Stimulated activated CD8-positive, alpha-beta memory T cell treated with anti-CD3 and anti-CD28 coated beads, Interleukin-4, amount 100 ng/mL, for 4 hours (primary cell): ENCODE data around the gene P2RY14.

Experiments
- DNase-seq, 2 donors: peaks; one replicate each; pipeline ENCODE4 v3.0.0-alpha.2; 2020; ENCODE audit warnings: low read depth in 2 of 2, low spot score in 1 of 2

The P2RY14 gene

DNA sequence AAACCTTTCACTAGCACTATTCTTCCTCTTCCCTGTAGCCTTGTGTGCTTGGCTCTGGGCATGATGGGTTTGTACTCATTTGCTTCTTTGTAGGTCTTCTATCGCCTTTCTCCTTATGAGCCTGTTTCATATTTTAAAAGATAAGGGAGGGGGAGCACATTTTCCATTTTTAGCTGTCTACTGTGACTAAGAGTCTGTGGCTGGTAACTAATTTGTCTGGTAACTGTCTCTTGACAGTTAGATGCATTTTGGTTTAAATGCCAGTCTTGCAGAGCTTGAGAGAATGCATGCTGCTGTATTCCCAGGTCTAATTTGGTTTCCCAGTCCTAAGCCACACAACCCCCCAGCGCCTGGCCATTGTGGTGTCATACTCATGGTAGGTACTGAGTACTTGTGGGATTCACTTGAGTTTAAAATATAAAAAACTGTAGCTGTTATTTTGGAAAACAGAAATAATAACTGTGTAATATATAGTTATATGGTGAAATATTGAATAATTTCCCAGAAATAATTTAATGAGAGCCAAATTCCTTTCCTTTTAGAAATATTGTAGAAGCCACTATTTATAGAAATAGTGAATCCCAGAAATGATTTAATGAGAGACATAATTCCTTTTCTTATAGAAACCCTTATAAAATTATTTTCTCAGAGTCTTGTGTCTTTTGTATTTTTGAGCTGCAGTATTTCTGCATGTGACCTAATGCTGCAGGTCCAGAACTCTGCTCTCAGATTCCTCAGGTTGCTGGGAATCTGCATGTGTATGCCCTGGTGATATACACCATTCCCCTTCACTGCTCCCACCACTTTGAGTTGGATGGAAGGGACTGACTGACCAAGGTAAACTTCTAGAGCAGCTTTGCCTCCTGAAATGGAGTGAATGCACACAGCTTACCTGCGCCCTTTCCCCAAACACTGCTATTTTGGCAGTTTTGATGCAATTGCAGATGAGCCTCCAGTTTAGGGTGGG, 61.4 kb downstream of the P2RY14 start:
- no peak for DNase-seq

GRCh38 chr3:151214459-151214858, 63.9 kb downstream of the P2RY14 start:
- no peak for DNase-seq

GRCh38 chr3:151213881-151214280, 64.5 kb downstream of the P2RY14 start:
- no peak for DNase-seq

- no peak for DNase-seq
Observed at GRCh38 chr3:151213151-151213550, 65.2 kb downstream of the P2RY14 start.

GRCh38 chr3:151210676-151211381, 67.5 kb downstream of the P2RY14 start:
- no peak for DNase-seq

DNA sequence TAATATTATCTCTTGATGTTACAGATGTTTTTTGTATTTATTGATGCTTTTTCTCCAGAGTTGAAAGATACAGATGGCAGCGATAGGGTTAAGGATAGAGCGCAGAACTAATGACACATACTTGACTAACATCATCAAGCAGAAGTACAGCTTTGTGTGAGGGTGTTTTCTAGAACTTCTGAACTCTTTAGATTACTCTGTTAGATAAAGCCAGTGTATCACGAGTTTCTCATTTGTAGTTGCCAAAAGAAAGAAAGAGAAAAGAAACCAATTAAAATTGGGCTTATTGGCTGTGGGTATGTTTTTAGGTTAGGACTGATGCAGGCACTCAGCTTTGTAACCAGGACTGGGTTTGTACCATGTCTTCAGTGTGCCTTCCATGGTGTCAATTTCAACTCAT, 68.7 kb downstream of the P2RY14 start:
- DNase-seq = no peak

DNA sequence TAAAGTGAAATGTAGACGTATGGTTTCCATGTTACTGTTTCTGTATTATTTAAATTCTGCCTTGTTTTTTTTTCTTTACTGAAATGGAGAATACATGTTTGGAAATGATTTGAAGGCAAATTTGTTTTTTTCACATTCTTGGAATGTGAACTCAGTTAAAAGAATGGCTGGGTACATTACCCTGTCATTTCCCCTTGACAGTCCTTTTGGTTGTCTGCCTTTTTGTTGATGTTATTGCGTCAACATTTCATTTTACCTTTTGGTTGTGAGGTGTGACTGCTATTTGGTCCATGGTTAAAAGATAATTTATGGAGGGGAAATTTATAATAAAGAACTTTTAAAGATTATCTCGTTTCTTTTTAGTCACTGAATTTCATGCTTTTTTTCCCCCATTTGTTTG, 72.1 kb downstream of the P2RY14 start:
- no peak for DNase-seq

DNA sequence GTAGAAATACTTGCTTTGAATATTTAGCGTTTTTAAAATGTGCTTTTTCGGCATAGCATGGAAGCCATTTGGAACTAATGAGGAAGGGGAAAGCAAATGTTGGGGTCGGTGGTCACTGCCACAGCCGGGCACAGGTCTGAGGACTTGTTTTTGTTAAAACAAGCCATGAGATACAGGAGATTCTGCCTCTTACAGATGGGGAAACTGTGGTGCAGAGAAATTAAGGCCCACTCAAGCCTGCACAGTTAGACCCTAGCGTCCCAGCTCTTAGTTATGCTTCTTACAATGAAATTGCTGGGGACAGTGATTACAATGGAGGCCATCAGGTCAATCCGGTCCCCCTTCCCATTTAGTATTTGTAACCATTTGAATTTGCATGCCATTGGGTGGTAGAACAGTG, 72.9 kb downstream of the P2RY14 start:
- DNase-seq = no peak

- DNase-seq = no peak
Observed at GRCh38 chr3:151204530-151205402, 73.6 kb downstream of the P2RY14 start.

GRCh38 chr3:151203051-151203420, 75.3 kb downstream of the P2RY14 start, which contains the start of gene GPR171:
Gene GPR171, minus strand, starts transcription at chr3:151203216. Its CDS starts 3,830 bp downstream, at chr3:151199386.
- peak; percentile 31 to 47 for DNase-seq

- no peak for DNase-seq
Observed at GRCh38 chr3:151201051-151201730, 77.2 kb downstream of the P2RY14 start.

GRCh38 chr3:151200586-151200985, 77.8 kb downstream of the P2RY14 start:
- DNase-seq = no peak

DNA sequence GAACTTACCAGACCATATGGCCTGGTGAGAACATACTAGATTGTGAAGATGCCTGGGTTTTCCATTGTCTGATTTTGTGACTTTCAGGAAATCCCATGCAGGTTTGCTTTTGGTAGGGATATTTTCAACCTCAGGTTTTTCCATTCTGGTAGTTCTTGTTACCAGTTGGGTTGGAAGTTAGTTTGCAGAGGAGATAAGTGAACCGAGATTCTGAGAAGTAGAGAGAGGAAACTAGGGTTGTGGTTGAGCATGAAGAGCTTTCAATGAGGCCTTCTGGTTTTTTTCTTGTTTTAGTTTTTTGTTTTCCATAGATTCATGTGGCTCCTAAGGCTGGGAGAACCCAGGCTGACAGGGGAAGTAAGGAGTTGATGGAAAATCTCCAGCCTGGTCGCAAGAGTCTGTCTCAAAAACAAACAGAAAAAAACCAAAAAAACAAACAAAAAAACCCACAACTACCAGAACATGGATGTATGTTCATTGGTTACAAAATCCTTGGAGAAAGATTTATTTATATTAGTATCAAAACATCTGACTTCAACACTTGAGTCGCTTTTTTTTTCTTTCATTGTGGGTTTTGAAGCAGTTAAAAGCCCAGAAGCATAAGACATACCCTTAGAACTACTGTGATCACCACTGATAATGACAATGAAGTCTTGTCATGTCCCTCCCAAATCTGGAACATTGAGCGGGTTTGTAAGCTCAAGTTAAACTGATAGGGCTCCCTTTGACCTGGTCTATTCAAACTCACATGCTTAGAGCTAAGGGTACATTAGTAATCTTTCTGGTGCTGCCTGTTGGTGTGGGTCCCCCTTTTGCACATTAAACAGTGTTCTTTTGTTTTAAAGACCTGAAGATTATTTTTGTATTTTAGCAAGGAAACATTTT, 78.5 kb downstream of the P2RY14 start:
- DNase-seq = no peak

GRCh38 chr3:151198849-151199248, 79.5 kb downstream of the P2RY14 start:
- no peak for DNase-seq

GRCh38 chr3:151197981-151198767, 80.2 kb downstream of the P2RY14 start:
- no peak for DNase-seq

GRCh38 chr3:151197228-151197627, 81.1 kb downstream of the P2RY14 start:
- no peak for DNase-seq

GRCh38 chr3:151196434-151196833, 81.9 kb downstream of the P2RY14 start:
- DNase-seq = no peak

DNA sequence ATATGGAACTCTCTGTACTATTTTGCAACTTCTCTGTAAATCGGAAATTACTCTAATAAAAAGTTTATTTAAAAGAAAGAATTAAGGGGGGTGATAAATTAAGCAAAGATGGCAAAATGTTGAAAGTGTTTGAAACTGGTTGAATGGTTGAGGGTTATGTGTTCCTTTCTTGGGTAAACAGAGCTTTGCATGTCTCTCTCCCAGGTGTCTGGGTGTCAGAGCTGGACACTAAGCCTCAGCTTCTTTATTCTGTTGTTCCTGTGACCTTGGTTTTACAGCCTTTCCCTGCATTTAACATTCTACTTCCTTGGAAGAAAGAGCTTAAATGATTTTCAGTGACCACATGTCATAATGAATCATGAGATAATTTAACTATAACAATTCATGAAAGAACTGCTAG, 82.5 kb downstream of the P2RY14 start:
- DNase-seq = no peak

DNA sequence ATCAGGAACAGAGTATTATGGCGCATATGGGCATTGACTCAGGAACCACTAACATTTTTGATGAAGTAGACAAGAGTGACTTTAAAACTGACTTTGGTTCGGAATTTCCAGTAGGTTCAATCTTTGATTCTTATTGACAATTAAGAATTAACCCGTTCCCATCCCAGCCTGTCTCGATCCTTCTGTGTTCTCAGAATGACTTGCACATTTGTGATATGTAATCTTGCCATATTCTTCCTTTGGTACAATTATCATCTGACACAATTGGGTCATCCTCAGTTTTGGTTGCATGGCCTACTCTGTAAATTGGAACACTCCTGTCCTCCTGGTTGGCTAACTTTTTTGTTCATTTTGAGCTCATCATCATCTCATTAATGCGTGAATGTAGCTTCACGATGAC, 85.8 kb downstream of the P2RY14 start:
- DNase-seq = no peak
